OCI-LY7 (cell line): ENCODE data around the gene ATG16L2. TPM values are rescaled to one million over a fixed set of nuclear protein-coding genes. Genes with fewer than 3 reads are reported as not detected.

ENCODE experiments used
- BruUV-seq: library from RNA; stranded (reverse); fragments of 400-500 nt; replicated peaks from 2 replicates; lab custom pipeline; 2021; lab: Mats Ljungman, UMichigan
- CTCF ChIA-PET: fragments of 300-600 bp; sonication (Branson Sonifier 250); formaldehyde crosslinking; loops from one replicate; lab custom pipeline; 2022; ENCODE audit warnings: antibody characterized with exemption; ENCODE audit not compliant: unreplicated experiment; lab: Charles Lee
- POLR2A ChIA-PET: fragments of 300-600 bp; sonication (Branson Sonifier 250); formaldehyde crosslinking; loops from one replicate; lab custom pipeline; 2022; ENCODE audit warnings: antibody characterized with exemption; lab: Charles Lee
- DNase-seq: peaks from one replicate; pipeline ENCODE4 v3.0.0-alpha.2; 2015; ENCODE audit warnings: low spot score
- H2AFZ ChIP-seq: fragments of 200-600 bp; sonication (generic), shearing (Covaris generic); 2 replicates; pipeline ENCODE4 v1.6.1; 2014; ENCODE audit warnings: mild to moderate bottlenecking, antibody characterized with exemption, low read length, moderate library complexity
- H3K27ac ChIP-seq: fragments of 200-600 bp; sonication (generic); 2 replicates; pipeline ENCODE4 v1.5.1; 2014; ENCODE audit warnings: mixed run types, low read depth, mild to moderate bottlenecking, moderate library complexity, low read length, inconsistent platforms; ENCODE audit not compliant: poor library complexity, severe bottlenecking
- H3K36me3 ChIP-seq: fragments of 200-600 bp; sonication (generic); 2 replicates; pipeline ENCODE4 v1.6.1; 2014; ENCODE audit warnings: mild to moderate bottlenecking, antibody characterized with exemption, low read length, moderate library complexity, mixed read lengths; ENCODE audit not compliant: insufficient read depth
- H3K4me1 ChIP-seq: fragments of 200-600 bp; sonication (generic); 2 replicates; pipeline ENCODE4 v1.5.1; 2014; ENCODE audit warnings: mild to moderate bottlenecking, low read length; ENCODE audit not compliant: insufficient read depth, poor library complexity, severe bottlenecking
- H3K4me2 ChIP-seq: fragments of 200-600 bp; sonication (generic); 2 replicates; pipeline ENCODE4 v1.6.1; 2014; ENCODE audit warnings: mild to moderate bottlenecking, low read length
- H3K4me3 ChIP-seq: fragments of 200-600 bp; sonication (generic); 2 replicates; pipeline ENCODE4 v1.5.1; 2014; ENCODE audit warnings: mild to moderate bottlenecking, low read depth, low read length; ENCODE audit not compliant: poor library complexity, severe bottlenecking
- H3K79me2 ChIP-seq: fragments of 200-600 bp; sonication (generic); 2 replicates; pipeline ENCODE4 v1.6.1; 2016; ENCODE audit warnings: low read depth, mild to moderate bottlenecking, low read length, moderate library complexity, mixed read lengths; ENCODE audit not compliant: insufficient read depth
- H3K9me2 ChIP-seq: fragments of 200-600 bp; sonication (generic); 2 replicates; pipeline ENCODE4 v1.6.1; 2016; ENCODE audit warnings: mild to moderate bottlenecking, low read length, mixed read lengths; ENCODE audit not compliant: insufficient read depth
- H3K9me3 ChIP-seq: fragments of 200-600 bp; sonication (generic); 2 replicates; pipeline ENCODE4 v1.6.1; 2014; ENCODE audit warnings: mild to moderate bottlenecking, mixed run types, low read length, mixed read lengths
- H4K20me1 ChIP-seq: fragments of 200-600 bp; sonication (generic); 2 replicates; pipeline ENCODE4 v1.6.1; 2014; ENCODE audit warnings: mild to moderate bottlenecking, antibody characterized with exemption, low read length, moderate library complexity, mixed read lengths; ENCODE audit not compliant: insufficient read depth
- CTCF ChIP-seq: fragments of 200-600 bp; sonication (generic); conservative IDR thresholded peaks from 2 replicates; pipeline ENCODE4 v1.5.1; 2014; ENCODE audit warnings: mild to moderate bottlenecking, antibody characterized with exemption, low read length, moderate library complexity, mixed read lengths
- EZH2phosphoT487 ChIP-seq: fragments of 200-600 bp; sonication (generic); IDR thresholded peaks from 2 replicates; pipeline ENCODE4 v1.6.1; 2018; ENCODE audit warnings: low read depth, borderline replicate concordance, mild to moderate bottlenecking, mixed run types, antibody characterized with exemption, low read length, moderate library complexity, mixed read lengths
- intact Hi-C: fragments of 100-400 bp; cut with micrococcal nuclease; formaldehyde crosslinking; loops from one replicate; pipeline ENCODE4 v1.10.0; 2022; ENCODE audit not compliant: unreplicated experiment
- total RNA-seq, 2 experiments: library from RNA; depleted of rRNA in 1 of 2; stranded (reverse); fragments of >200 nt in 1 of 2; shearing (Covaris generic) in 1 of 2; gene quantifications; 2 replicates each; pipeline ENCODE4 v1.2.3, GENCODE V29; 2014 to 2022

ATG16L2 gene
- total RNA-seq, 2 experiments from 2014 or later, result 103 to 108 TPM

- H3K79me2 ChIP-seq, result no peaks in the 10 kb centered on the region
- no peaks in the 10 kb centered on the region for H4K20me1 ChIP-seq
- no peak for DNase-seq
- no peak overlapping the region for H3K4me3 ChIP-seq
- no TSS peak for BruUV-seq
- no peaks in the 10 kb centered on the region for H3K9me2 ChIP-seq
- peaks cover 22% of the 10 kb centered on the region for H3K4me1 ChIP-seq
- H3K36me3 ChIP-seq, result peaks cover 87% of the 10 kb centered on the region
- no peak for TF ChIP-seq CTCF
- no peaks in the 10 kb centered on the region for H3K9me3 ChIP-seq
- POLR2A ChIA-PET, result no interaction called here
- intact Hi-C loops, result loop anchor here (1.0 kb wide), 1 partner anchor 25 kb away; no protein-coding TSS in a partner anchor
- no peak overlapping the region for H3K4me2 ChIP-seq
- H3K27ac ChIP-seq, result peak overlapping the region; percentile 24
- H2AFZ ChIP-seq, result no peak overlapping the region
- CTCF ChIA-PET, result no interaction called here
These were observed 9.8 kb downstream of the ATG16L2 start for GRCh38 chr11:72824020-72824419.

GRCh38 chr11:72824811-72825505 is 10.7 kb downstream of the ATG16L2 start:
- no TSS peak for BruUV-seq
- intact Hi-C loops, result loop anchor here (1.0 kb wide), 1 partner anchor 24 kb away; no protein-coding TSS in a partner anchor
- CTCF ChIA-PET, result no interaction called here
- Histone ChIP-seq H3K4me3 (no peak overlapping the region), H3K36me3 (peaks cover 91% of the 10 kb centered on the region), H2AFZ (no peak overlapping the region), H3K4me1 (peaks cover 22% of the 10 kb centered on the region), H3K9me2 (no peaks in the 10 kb centered on the region), H4K20me1 (no peaks in the 10 kb centered on the region), H3K79me2 (no peaks in the 10 kb centered on the region), H3K9me3 (no peaks in the 10 kb centered on the region), H3K4me2 (no peak overlapping the region), H3K27ac (no peak overlapping the region)
- POLR2A ChIA-PET, result no interaction called here
- no peak for TF ChIP-seq EZH2phosphoT487
- no peak for TF ChIP-seq CTCF
- DNase-seq, result no peak

DNA sequence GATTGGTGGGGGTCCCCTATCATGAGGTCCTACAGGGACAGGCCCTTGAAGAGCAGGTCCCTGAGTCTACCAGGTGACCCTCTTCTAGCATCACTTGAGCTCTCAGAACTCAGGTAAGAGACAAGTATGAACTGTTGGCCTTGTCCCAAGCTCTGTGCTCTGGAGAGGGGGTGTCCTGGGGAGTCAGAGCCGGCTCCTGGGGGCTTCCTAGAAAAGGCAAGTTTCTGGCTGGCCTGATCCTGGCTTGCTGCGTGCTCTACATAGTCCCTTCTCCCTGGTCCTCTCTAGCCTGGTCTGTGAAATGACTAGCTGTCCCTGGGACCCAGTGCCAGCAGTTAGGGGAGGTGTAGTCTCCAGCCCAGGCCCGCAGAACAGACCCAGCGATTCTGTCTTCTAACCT is 11.4 kb downstream of the ATG16L2 start:
- Histone ChIP-seq H3K9me3 (no peaks in the 10 kb centered on the region), H3K4me1 (peaks cover 22% of the 10 kb centered on the region), H3K79me2 (no peaks in the 10 kb centered on the region), H3K4me2 (no peak overlapping the region), H3K4me3 (no peak overlapping the region), H4K20me1 (no peaks in the 10 kb centered on the region), H3K36me3 (peaks cover 91% of the 10 kb centered on the region), H3K27ac (no peak overlapping the region), H2AFZ (no peak overlapping the region), H3K9me2 (no peaks in the 10 kb centered on the region)
- POLR2A ChIA-PET, result no interaction called here
- no peak for DNase-seq
- no TSS peak for BruUV-seq
- CTCF ChIA-PET, result no interaction called here
- intact Hi-C loops, result no loop called here
- TF ChIP-seq CTCF (no peak), EZH2phosphoT487 (no peak)
